Gastrocnemius medialis (tissue), 4 donors: Measurements from ENCODE around the gene KCNQ4. TPM values are rescaled to one million over a fixed set of nuclear protein-coding genes. Genes with fewer than 3 reads are reported as not detected.
A peak's percentile ranks its signal among the peaks of the same experiment; 100 is the strongest.

Source experiments
- ATAC-seq, 2 donors: fragments of 150-250 bp; one replicate each; pipeline ENCODE4 v1.9.1; 2016
- DNase-seq, 2 donors: peaks; one replicate each; pipeline ENCODE4 v3.0.0-alpha.2; 2019
- H3K27ac ChIP-seq, 4 donors: fragments of 200-600 bp; sonication (generic); 1 replicate in 1 of 4; 2 replicates in 3 of 4; pipeline ENCODE4 v1.5.1; 2016 to 2018; ENCODE audit warnings: mild to moderate bottlenecking in 2 of 4, moderate library complexity in 1 of 4
- H3K27me3 ChIP-seq, 3 donors: fragments of 200-600 bp; sonication (generic) in 2 of 3; 1 replicate in 1 of 3; 2 replicates in 2 of 3; pipeline versions ENCODE4 v1.5.1 to v1.6.0; 2016 to 2019; ENCODE audit warnings: mild to moderate bottlenecking in 1 of 3, moderate library complexity in 1 of 3
- H3K36me3 ChIP-seq, 2 donors: fragments of 200-600 bp; sonication (generic) in 1 of 2; one replicate each; pipeline ENCODE4 v1.5.1; 2017 to 2018
- H3K4me1 ChIP-seq, 2 donors: fragments of 200-600 bp; sonication (generic) in 1 of 2; one replicate each; pipeline ENCODE4 v1.5.1; 2016 to 2017; ENCODE audit warnings: mild to moderate bottlenecking in 2 of 2
- H3K4me3 ChIP-seq, 4 donors: fragments of 200-600 bp; sonication (generic) in 3 of 4; 1 replicate in 1 of 4; 2 replicates in 3 of 4; pipeline ENCODE4 v1.5.1; 2016 to 2019; ENCODE audit warnings: mild to moderate bottlenecking in 2 of 4
- H3K9me3 ChIP-seq, 3 donors: fragments of 200-600 bp; sonication (generic) in 2 of 3; 1 replicate in 1 of 3; 2 replicates in 2 of 3; pipeline ENCODE4 v1.5.1; 2016 to 2019
- POLR2A ChIP-seq, 2 donors: fragments of 450-650 bp; IDR thresholded peaks; one replicate each; pipeline ENCODE4 v1.6.1; 2017; ENCODE audit warnings: antibody characterized with exemption in 2 of 2, mild to moderate bottlenecking in 2 of 2, moderate library complexity in 2 of 2
- in situ Hi-C, 4 donors: fragments of 200-750 bp; cut with MboI; loops; one replicate each; pipeline versions ENCODE4 v1.15.0 to v1.8.0; 2017; ENCODE audit warnings: low sequenced_read_pairs in 4 of 4
- intact Hi-C: fragments of 100-400 bp; cut with DNase I; formaldehyde crosslinking; loops from one replicate; pipeline ENCODE4 v1.15.1; 2023; ENCODE audit warnings: low total_unique reads
- total RNA-seq, 4 donors: library from RNA; depleted of rRNA; stranded (reverse); fragments of >200 nt; gene quantifications; one replicate each; pipeline versions ENCODE4 v1.1.0 to v1.2.3, GENCODE V29; 2016
- TF ChIP-seq, protein P1 (sequence below), 5 experiments: fragments of 450-650 bp in 3 of 5; fragments of 200-600 bp in 2 of 5; sonication (generic) in 2 of 5; IDR thresholded peaks in 4 of 5; conservative IDR thresholded peaks in 1 of 5; 1 replicate in 4 of 5; 2 replicates in 1 of 5; pipeline ENCODE4 v1.5.1; 2016 to 2019; ENCODE audit warnings: antibody characterized with exemption in 5 of 5, mild to moderate bottlenecking in 3 of 5, moderate library complexity in 3 of 5

Gene KCNQ4
- total RNA-seq, 4 donors from 2014 or later = 2.9 to 8.2 (median 3.5) TPM

DNA sequence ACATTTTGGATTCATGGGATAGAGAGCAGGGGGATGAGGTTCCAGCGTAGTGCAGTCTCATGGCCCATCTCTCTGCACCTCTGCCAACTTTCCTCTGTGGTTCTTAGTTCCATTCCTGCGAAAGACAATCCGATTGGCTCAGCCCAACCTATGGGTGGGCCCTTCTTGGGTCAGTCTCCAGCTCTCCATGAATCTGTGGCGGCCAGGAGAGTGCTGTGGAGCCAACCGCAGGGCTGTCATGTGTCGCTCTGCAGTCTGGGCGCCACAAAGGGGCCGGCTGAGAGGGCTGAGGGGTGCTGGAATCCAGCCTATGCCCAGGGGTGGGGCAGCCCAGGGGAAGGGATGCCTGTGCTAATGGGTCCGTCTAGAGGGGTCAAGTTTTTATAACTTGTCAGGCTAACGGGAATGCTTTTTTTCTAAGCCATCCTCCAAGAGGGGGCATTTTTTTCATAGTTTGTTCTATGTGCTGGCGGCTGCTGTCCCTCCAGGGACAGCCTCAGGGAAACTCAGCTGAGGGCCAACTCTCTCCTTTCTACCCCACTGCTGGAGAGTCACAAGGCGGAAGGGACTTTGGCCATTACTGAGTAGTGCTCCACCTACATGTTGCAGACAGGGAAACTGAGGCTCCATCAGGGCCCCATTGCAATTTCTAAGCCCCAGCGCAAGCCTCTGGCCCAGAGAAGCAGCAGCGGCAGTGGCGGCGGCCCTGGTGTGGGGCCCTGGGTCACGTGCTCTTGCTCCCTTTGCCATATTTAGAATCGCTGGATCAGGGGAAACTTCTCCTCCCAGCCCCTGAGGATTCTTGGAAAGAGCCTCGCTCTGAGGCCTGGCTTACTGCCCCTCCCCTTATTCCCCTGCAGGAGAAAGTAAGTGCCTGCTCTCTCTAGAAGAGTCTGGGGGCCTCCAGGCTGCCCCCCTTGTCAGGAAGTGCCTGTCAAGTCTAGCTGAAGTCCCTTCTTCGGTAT lies 23.4 kb downstream of the KCNQ4 start:
- TF ChIP-seq, protein P1, sequence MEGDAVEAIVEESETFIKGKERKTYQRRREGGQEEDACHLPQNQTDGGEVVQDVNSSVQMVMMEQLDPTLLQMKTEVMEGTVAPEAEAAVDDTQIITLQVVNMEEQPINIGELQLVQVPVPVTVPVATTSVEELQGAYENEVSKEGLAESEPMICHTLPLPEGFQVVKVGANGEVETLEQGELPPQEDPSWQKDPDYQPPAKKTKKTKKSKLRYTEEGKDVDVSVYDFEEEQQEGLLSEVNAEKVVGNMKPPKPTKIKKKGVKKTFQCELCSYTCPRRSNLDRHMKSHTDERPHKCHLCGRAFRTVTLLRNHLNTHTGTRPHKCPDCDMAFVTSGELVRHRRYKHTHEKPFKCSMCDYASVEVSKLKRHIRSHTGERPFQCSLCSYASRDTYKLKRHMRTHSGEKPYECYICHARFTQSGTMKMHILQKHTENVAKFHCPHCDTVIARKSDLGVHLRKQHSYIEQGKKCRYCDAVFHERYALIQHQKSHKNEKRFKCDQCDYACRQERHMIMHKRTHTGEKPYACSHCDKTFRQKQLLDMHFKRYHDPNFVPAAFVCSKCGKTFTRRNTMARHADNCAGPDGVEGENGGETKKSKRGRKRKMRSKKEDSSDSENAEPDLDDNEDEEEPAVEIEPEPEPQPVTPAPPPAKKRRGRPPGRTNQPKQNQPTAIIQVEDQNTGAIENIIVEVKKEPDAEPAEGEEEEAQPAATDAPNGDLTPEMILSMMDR (IDR thresholded peaks at IDR 0.05 in 4 of 5, conservative IDR thresholded peaks at IDR 0.05 in 1 of 5) = no peak
- no peak for TF ChIP-seq POLR2A (IDR thresholded peaks at IDR 0.05)
- Histone ChIP-seq H3K27me3 (no peaks in the 10 kb centered on the region), H3K4me3 (peak overlapping the region in 3 of 4 donors; percentile 15 to 34 (median 25)), H3K9me3 (no peaks in the 10 kb centered on the region), H3K27ac (peak overlapping the region; percentile 22 to 57 (median 32)), H3K36me3 (no peaks in the 10 kb centered on the region), H3K4me1 (peaks cover 12 to 13% of the 10 kb centered on the region in 2 donors)
- ATAC-seq (peak in 1 of 2 donors; percentile 42), DNase-seq (no peak)
- in situ Hi-C loops (no loop called here), intact Hi-C loops (no loop called here)

DNA sequence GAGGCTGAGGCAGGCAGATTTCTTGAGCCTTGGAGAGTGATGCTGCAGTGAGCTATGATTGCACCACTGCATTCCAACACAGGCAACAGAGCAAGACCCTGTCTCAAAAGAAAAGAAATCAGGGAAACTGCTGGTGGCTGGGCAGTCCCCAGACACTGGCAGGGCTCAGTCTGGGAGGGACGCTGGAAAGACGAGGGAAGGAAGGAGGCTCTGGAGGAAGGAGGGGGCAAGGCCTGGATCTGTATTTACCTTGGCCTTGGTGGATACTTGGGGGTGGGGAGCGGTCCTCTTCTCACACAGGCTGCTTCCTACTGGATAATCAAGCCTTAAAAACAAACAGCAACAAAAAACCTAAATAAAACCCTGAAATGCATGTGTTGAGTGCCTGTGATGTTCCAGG lies 24.4 kb downstream of the KCNQ4 start:
- in situ Hi-C loops (no loop called here), intact Hi-C loops (no loop called here)
- H3K27me3 ChIP-seq = no peaks in the 10 kb centered on the region
- DNase-seq (no peak), ATAC-seq (no peak)
- H3K9me3 ChIP-seq = no peaks in the 10 kb centered on the region
- no peak overlapping the region for H3K27ac ChIP-seq
- no peak for TF ChIP-seq POLR2A (IDR thresholded peaks at IDR 0.05)
- TF ChIP-seq, protein P1 (IDR thresholded peaks at IDR 0.05 in 4 of 5, conservative IDR thresholded peaks at IDR 0.05 in 1 of 5) = no peak
- no peak overlapping the region for H3K4me3 ChIP-seq
- H3K36me3 ChIP-seq = no peaks in the 10 kb centered on the region
- H3K4me1 ChIP-seq = peaks cover 10 to 12% of the 10 kb centered on the region in 2 donors

DNA sequence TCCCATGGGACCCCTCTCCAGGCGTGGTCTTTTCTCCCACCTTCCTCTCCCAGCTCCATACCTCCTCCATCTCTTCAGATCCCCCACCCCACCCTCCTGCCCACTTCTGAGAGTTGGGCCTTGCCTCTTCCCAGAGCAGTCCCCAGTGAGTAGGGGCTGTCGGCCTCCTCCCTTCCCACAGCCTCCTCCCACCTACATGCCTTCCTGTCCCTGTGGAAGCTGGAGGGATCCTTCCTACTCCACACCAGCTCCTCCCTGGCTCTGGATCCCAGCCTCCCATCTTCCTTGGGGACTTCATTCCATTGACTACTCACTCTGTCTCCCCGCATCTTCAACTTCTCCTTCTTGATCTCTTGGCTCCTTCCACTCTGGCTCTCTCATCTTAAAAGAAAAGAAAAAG lies 24.9 kb downstream of the KCNQ4 start:
- Histone ChIP-seq H3K27me3 (no peaks in the 10 kb centered on the region), H3K4me3 (no peak overlapping the region), H3K9me3 (no peaks in the 10 kb centered on the region), H3K4me1 (peaks cover 10 to 12% of the 10 kb centered on the region in 2 donors), H3K36me3 (no peaks in the 10 kb centered on the region), H3K27ac (no peak overlapping the region)
- intact Hi-C loops = no loop called here
- no peak for ATAC-seq
- no peak for TF ChIP-seq POLR2A (IDR thresholded peaks at IDR 0.05)
- TF ChIP-seq, protein P1 (IDR thresholded peaks at IDR 0.05 in 4 of 5, conservative IDR thresholded peaks at IDR 0.05 in 1 of 5) = no peak
- DNase-seq = no peak
- in situ Hi-C loops = no loop called here

DNA sequence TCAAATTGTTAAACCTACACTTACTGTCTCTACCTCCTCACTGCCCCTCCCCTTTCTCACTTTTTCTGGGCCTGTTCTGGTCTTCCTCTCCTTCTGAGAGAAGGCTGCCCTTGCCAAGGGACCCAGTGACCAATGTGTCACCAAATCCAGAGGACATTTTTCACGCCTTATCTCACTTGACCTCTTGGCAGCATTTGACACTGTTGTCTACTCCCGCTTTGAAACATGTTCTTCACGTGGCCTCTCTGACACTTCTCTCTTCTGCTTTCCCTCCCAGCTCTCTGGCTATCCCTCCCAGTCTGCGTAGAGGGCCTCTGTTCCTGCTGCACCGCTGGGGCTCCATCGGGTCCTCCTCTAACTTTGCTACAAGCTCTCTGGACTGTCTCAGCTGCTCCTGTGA lies 25.3 kb downstream of the KCNQ4 start:
- TF ChIP-seq, protein P1 (IDR thresholded peaks at IDR 0.05 in 4 of 5, conservative IDR thresholded peaks at IDR 0.05 in 1 of 5) = no peak
- no peak for TF ChIP-seq POLR2A (IDR thresholded peaks at IDR 0.05)
- Histone ChIP-seq H3K36me3 (no peaks in the 10 kb centered on the region), H3K4me3 (no peak overlapping the region), H3K4me1 (peaks cover 10 to 12% of the 10 kb centered on the region in 2 donors), H3K9me3 (no peaks in the 10 kb centered on the region), H3K27me3 (no peaks in the 10 kb centered on the region), H3K27ac (no peak overlapping the region)
- in situ Hi-C loops = no loop called here
- intact Hi-C loops = no loop called here
- no peak for DNase-seq
- ATAC-seq = no peak
